Kidney (tissue), 14 donors: Measurements from ENCODE around the gene ESPNL. TPM values are rescaled to one million over a fixed set of nuclear protein-coding genes. Genes with fewer than 3 reads are reported as not detected.
A peak's percentile ranks its signal among the peaks of the same experiment; 100 is the strongest.

Experiments used
- DNase-seq, 5 donors: peaks; one replicate each; pipeline ENCODE4 v3.0.0-alpha.2; 2013 to 2020
- FAIRE-seq: peaks from 2 replicates; lab custom pipeline; 2012; peaks lifted over from hg19 to GRCh38; lab: Jason Lieb, UNC
- H3K27ac ChIP-seq, 2 donors: one replicate each; pipeline ENCODE4 v1.7.0; 2013; ENCODE audit warnings: low read depth in 2 of 2, low read length in 2 of 2, inconsistent platforms in 1 of 2
- H3K27me3 ChIP-seq: one replicate; pipeline ENCODE4 v1.7.1; 2013; ENCODE audit warnings: low read length, inconsistent platforms; ENCODE audit not compliant: control insufficient read depth, insufficient read depth
- H3K36me3 ChIP-seq, 3 donors: one replicate each; pipeline versions ENCODE4 v1.7.0 to v1.7.1; 2013; ENCODE audit warnings: low read length in 3 of 3, control low read depth in 1 of 3, inconsistent platforms in 1 of 3; ENCODE audit not compliant: insufficient read depth in 3 of 3, control insufficient read depth in 2 of 3
- H3K4me1 ChIP-seq, 3 donors: one replicate each; pipeline versions ENCODE4 v1.7.0 to v1.7.1; 2013; ENCODE audit warnings: low read length in 3 of 3, inconsistent platforms in 1 of 3, low read depth in 1 of 3; ENCODE audit not compliant: control insufficient read depth in 2 of 3, insufficient read depth in 2 of 3
- H3K4me3 ChIP-seq, 3 donors: one replicate each; pipeline versions ENCODE4 v1.7.0 to v1.8.1; 2013; ENCODE audit warnings: low read length in 3 of 3, control low read depth in 1 of 3, inconsistent platforms in 1 of 3
- H3K9ac ChIP-seq, 3 donors: one replicate each; pipeline versions ENCODE4 v1.7.0 to v1.7.1; 2013; ENCODE audit warnings: low read length in 3 of 3, control low read depth in 1 of 3, inconsistent platforms in 1 of 3
- H3K9me3 ChIP-seq, 3 donors: one replicate each; pipeline versions ENCODE4 v1.7.0 to v1.7.1; 2013; ENCODE audit warnings: low read length in 3 of 3, control low read depth in 1 of 3, inconsistent platforms in 1 of 3; ENCODE audit not compliant: control insufficient read depth in 2 of 3, insufficient read depth in 1 of 3
- intact Hi-C: fragments of 100-400 bp; cut with DNase I; formaldehyde crosslinking; loops from one replicate; pipeline ENCODE4 v1.11.1; 2022
- polyA plus RNA-seq: library from polyadenylated mRNA; stranded (reverse); fragments of 350-450 nt; fragmentation: Illumina TruSeq; extraction: RNeasy Lipid Tissue Mini Kit (QIAGEN cat#74804); gene quantifications from one replicate; pipeline ENCODE4 v1.2.3, GENCODE V29; 2014; ENCODE audit warnings: low read depth, low replicate concordance; ENCODE audit not compliant: insufficient read depth
- total RNA-seq: library from RNA; stranded (reverse); fragmentation: NEBNext Ultra II Directional; extraction: Animal tissue kit (Norgen Biotek cat#: 25700); gene quantifications from one replicate; pipeline ENCODE4 v1.2.1, GENCODE V29; 2021
- TF ChIP-seq, protein P1 (sequence below): IDR thresholded peaks from 3 replicates; pipeline ENCODE4 v1.5.1; 2012; ENCODE audit warnings: mild to moderate bottlenecking, moderate library complexity, borderline replicate concordance; ENCODE audit not compliant: insufficient read depth; ENCODE audit errors: extremely low read depth
- donor health status: control.
- donor health status: control.
- donor health status: control.
- donor health status: control.
- donor health status: control.
- donor health status: DM: yes; HTN: yes; CAD: no.
- donor health status: Normal renal cell carcinoma (clear cell type).

ESPNL gene
- total and polyA plus RNA-seq, 2 donors from 2014 or later = 0.28 to 2.7 TPM

- no peak overlapping the region for H3K27ac ChIP-seq
- FAIRE-seq (no peak), DNase-seq (peak in 2 of 5 donors; percentile 29 to 71)
- no peaks in the 10 kb centered on the region for H3K27me3 ChIP-seq
- no peaks in the 10 kb centered on the region for H3K4me1 ChIP-seq
- intact Hi-C loops = no loop called here
- no peak overlapping the region for H3K4me3 ChIP-seq
- H3K9ac ChIP-seq = no peak overlapping the region
- no peaks in the 10 kb centered on the region for H3K36me3 ChIP-seq
- TF ChIP-seq, protein P1, sequence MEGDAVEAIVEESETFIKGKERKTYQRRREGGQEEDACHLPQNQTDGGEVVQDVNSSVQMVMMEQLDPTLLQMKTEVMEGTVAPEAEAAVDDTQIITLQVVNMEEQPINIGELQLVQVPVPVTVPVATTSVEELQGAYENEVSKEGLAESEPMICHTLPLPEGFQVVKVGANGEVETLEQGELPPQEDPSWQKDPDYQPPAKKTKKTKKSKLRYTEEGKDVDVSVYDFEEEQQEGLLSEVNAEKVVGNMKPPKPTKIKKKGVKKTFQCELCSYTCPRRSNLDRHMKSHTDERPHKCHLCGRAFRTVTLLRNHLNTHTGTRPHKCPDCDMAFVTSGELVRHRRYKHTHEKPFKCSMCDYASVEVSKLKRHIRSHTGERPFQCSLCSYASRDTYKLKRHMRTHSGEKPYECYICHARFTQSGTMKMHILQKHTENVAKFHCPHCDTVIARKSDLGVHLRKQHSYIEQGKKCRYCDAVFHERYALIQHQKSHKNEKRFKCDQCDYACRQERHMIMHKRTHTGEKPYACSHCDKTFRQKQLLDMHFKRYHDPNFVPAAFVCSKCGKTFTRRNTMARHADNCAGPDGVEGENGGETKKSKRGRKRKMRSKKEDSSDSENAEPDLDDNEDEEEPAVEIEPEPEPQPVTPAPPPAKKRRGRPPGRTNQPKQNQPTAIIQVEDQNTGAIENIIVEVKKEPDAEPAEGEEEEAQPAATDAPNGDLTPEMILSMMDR = no peak
- H3K9me3 ChIP-seq = peaks cover 0 to 3% (median 0%) of the 10 kb centered on the region in 3 donors
Observed at GRCh38 chr2:238116298-238117198, 16.4 kb downstream of the ESPNL start.

GRCh38 chr2:238117199-238118154 lies 17.3 kb downstream of the ESPNL start:
- H3K4me3 ChIP-seq = no peak overlapping the region

GRCh38 chr2:238119756-238120462 lies 19.8 kb downstream of the ESPNL start:
- H3K4me3 ChIP-seq = no peak overlapping the region
- TF ChIP-seq, protein P1 = no peak
- H3K4me1 ChIP-seq = no peaks in the 10 kb centered on the region
- H3K27ac ChIP-seq = no peak overlapping the region
- intact Hi-C loops = no loop called here
- DNase-seq (peak in 2 of 5 donors; percentile 49 to 50), FAIRE-seq (no peak)
- no peaks in the 10 kb centered on the region for H3K9me3 ChIP-seq
- H3K27me3 ChIP-seq = no peaks in the 10 kb centered on the region
- no peaks in the 10 kb centered on the region for H3K36me3 ChIP-seq
- no peak overlapping the region for H3K9ac ChIP-seq

More at GRCh38 chr2:238117199-238118154, 17.3 kb downstream of the ESPNL start:
- Histone ChIP-seq H3K27ac (no peak overlapping the region), H3K36me3 (no peaks in the 10 kb centered on the region), H3K27me3 (no peaks in the 10 kb centered on the region), H3K9ac (no peak overlapping the region), H3K4me1 (no peaks in the 10 kb centered on the region), H3K9me3 (peaks cover 0 to 3% (median 0%) of the 10 kb centered on the region in 3 donors)
- FAIRE-seq = no peak
- DNase-seq = peak in 2 of 5 donors; percentile 6 to 59
- intact Hi-C loops = no loop called here
- TF ChIP-seq, protein P1 = no peak
